ENCODE results near the gene SHROOM4.

GRCh38 chrX:50776248-50776647 lies 37.7 kb downstream of the SHROOM4 start:
- no peak for TF ChIP-seq CTCF (IDR thresholded peaks at IDR 0.05)
- no peak for TF ChIP-seq POLR2A (IDR thresholded peaks at IDR 0.05)

Measured in right lobe of liver (tissue), 4 donors.